Lower lobe of right lung (tissue), 2 donors: ENCODE results near the gene AMZ2. TPM values are rescaled to one million over a fixed set of nuclear protein-coding genes. Genes with fewer than 3 reads are reported as not detected.
"Not testable (repeated sequence)": the region's sequence is repeated elsewhere in the genome, so short reads cannot be mapped to it uniquely, and the experiment has no call there.

Experiments
- ATAC-seq, 2 donors: fragments of 200-7000 bp; cut with Tn5 transposase; one replicate each; pipeline ENCODE4 v1.9.1; 2020 to 2022; ENCODE audit warnings: mild to moderate bottlenecking in 2 of 2, moderate library complexity in 2 of 2
- DNase-seq: peaks from one replicate; pipeline ENCODE4 v3.0.0-alpha.2; 2020
- H3K27ac ChIP-seq: fragments of 200-600 bp; one replicate; pipeline ENCODE4 v1.8.0; 2022
- H3K27me3 ChIP-seq: fragments of 200-600 bp; one replicate; pipeline ENCODE4 v1.8.0; 2022; ENCODE audit warnings: low read depth
- H3K36me3 ChIP-seq: fragments of 200-600 bp; one replicate; pipeline ENCODE4 v1.8.0; 2022; ENCODE audit warnings: mild to moderate bottlenecking
- H3K4me1 ChIP-seq: fragments of 200-600 bp; one replicate; pipeline ENCODE4 v1.8.0; 2022
- H3K4me3 ChIP-seq: fragments of 200-600 bp; one replicate; pipeline ENCODE4 v1.8.0; 2022; ENCODE audit warnings: mild to moderate bottlenecking
- H3K9me3 ChIP-seq: fragments of 200-600 bp; one replicate; pipeline ENCODE4 v1.8.0; 2022
- intact Hi-C: fragments of 100-400 bp; cut with DNase I; formaldehyde crosslinking; loops from one replicate; pipeline ENCODE4 v1.11.0; 2022
- total RNA-seq: library from RNA; stranded (reverse); fragmentation: NEBNext Ultra II Directional; extraction: Animal tissue kit (Norgen Biotek cat#: 25700); gene quantifications from one replicate; pipeline ENCODE4 v1.2.1, GENCODE V29; 2021
- TF ChIP-seq, protein P1 (sequence below): fragments of 200-600 bp; IDR thresholded peaks from one replicate; pipeline ENCODE4 v1.8.0; 2022; ENCODE audit warnings: antibody characterized with exemption, mild to moderate bottlenecking
- donor health status: DM: no; HTN: yes; CAD: no; lungs with severe emphysema.

The AMZ2 gene
- total RNA-seq, 1 donor from 2014 or later, result 55.9 TPM

DNA sequence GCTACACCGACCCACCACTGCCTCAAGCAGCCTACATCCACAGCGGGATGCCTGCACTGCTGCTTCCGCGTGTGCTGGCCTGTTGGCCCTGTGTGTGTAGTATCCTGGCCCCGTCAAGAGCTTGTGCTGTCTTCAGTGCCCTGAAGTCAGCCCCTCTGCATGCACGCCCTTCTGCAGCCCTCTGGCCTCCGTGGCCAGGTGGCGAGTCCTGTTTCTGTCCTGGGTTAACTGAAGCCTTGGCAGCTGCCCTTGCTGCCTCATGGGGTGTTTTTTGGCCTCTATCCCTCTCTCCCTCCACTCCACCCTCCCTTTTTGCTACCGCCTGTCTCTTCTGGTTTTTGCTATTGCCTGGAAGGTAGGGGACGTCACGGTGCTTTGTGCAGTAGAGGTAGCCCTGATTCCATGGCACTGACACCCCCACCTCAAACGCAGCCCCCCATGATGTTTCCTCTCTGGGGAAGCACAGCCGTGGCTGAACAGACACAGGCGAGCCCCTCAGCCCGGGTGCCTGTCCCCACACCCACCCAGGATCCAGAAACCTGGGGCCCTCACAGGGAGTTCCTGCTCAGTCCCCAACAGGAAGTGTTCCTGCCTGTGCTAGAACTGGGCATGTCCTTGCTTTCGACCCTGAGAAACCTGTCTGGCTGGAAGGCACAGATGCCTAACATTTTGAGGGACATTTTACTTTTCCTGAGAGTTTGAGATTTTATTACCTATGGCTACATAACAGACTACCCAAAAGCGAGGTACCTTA is 18.8 kb upstream of the AMZ2 start:
- H3K9me3 ChIP-seq, result no peaks in the 10 kb centered on the region
- no peak for DNase-seq
- intact Hi-C loops, result no loop called here
- TF ChIP-seq, protein P1, sequence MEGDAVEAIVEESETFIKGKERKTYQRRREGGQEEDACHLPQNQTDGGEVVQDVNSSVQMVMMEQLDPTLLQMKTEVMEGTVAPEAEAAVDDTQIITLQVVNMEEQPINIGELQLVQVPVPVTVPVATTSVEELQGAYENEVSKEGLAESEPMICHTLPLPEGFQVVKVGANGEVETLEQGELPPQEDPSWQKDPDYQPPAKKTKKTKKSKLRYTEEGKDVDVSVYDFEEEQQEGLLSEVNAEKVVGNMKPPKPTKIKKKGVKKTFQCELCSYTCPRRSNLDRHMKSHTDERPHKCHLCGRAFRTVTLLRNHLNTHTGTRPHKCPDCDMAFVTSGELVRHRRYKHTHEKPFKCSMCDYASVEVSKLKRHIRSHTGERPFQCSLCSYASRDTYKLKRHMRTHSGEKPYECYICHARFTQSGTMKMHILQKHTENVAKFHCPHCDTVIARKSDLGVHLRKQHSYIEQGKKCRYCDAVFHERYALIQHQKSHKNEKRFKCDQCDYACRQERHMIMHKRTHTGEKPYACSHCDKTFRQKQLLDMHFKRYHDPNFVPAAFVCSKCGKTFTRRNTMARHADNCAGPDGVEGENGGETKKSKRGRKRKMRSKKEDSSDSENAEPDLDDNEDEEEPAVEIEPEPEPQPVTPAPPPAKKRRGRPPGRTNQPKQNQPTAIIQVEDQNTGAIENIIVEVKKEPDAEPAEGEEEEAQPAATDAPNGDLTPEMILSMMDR, result no peak
- no peak overlapping the region for H3K27ac ChIP-seq
- ATAC-seq, result peak in 1 of 2 donors; percentile 22
- no peaks in the 10 kb centered on the region for H3K4me1 ChIP-seq
- no peaks in the 10 kb centered on the region for H3K27me3 ChIP-seq
- no peaks in the 10 kb centered on the region for H3K36me3 ChIP-seq
- H3K4me3 ChIP-seq, result no peak overlapping the region

DNA sequence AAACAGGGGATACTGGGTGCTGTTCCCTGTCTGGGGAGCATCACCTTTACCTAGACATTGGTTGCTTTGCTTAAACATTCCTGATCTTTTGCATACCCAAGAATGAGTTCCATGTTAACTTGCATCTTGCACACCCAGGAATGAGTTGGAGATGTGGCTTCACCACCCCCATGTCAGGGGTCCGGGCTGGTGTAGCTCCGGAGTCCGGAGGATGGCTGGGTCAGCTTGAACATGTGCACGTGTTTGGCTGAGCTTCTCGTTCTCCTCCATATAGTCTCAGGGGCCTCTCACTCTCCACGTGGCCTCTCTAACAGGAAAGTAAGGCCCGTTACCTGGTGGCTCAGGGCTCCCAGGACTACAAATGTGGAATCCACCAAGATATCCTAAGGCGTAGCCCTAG is 18.2 kb upstream of the AMZ2 start:
- Histone ChIP-seq H3K36me3 (no peaks in the 10 kb centered on the region), H3K4me3 (no peak overlapping the region), H3K9me3 (no peaks in the 10 kb centered on the region), H3K4me1 (no peaks in the 10 kb centered on the region), H3K27me3 (no peaks in the 10 kb centered on the region), H3K27ac (no peak overlapping the region)
- intact Hi-C loops, result no loop called here
- ATAC-seq (no peak), DNase-seq (no peak)
- TF ChIP-seq, protein P1, result no peak

DNA sequence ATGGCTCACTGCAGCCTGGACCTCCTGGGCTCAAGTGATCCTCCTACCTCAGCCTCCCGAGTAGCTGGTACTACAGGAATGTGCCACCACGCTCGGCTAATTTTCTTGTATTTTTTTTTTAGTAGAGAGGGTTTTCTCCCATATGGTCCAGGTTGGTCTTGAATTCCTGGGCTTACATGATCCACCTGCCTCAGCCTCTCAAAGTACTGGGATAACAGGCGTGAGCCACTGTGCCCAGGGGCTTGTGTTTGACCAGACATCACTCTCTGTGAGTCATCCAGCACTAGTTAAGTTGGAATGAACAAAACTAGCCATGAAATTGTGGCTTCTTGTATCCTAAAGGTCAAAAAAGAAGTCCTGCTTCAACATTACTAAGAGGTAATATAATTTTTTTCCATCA is 16.7 kb upstream of the AMZ2 start:
- intact Hi-C loops, H3K36me3 ChIP-seq, H3K27ac ChIP-seq: not testable (repeated sequence)

DNA sequence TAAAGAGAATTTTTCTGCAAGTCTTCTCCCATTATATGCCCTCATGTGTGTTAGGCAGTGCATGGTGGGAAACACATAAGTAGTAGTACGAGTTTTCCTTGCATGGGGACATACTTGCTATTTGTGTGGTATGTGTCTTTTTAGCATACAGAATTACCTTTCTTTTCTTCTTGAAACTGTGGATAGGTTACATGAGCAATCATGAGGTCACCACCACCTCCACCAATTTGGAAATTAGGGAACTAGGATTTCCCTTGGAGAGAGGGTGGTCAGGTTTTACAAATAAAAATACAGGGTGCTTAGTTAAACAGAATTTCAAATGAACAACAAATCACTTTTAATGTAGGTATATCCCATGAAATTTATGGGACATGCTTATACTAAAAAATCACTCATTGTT is 16.3 kb upstream of the AMZ2 start:
- TF ChIP-seq, protein P1, result no peak
- Histone ChIP-seq H3K4me3 (no peak overlapping the region), H3K27ac (no peak overlapping the region), H3K27me3 (no peaks in the 10 kb centered on the region), H3K36me3 (no peaks in the 10 kb centered on the region), H3K9me3 (no peaks in the 10 kb centered on the region), H3K4me1 (no peaks in the 10 kb centered on the region)
- ATAC-seq, result no peak
- no peak for DNase-seq
- intact Hi-C loops, result no loop called here

More for the DNA sequence above, 16.7 kb upstream of the AMZ2 start:
- H3K4me3 ChIP-seq, H3K9me3 ChIP-seq, H3K4me1 ChIP-seq, ATAC-seq, DNase-seq, H3K27me3 ChIP-seq: not testable (repeated sequence)

DNA sequence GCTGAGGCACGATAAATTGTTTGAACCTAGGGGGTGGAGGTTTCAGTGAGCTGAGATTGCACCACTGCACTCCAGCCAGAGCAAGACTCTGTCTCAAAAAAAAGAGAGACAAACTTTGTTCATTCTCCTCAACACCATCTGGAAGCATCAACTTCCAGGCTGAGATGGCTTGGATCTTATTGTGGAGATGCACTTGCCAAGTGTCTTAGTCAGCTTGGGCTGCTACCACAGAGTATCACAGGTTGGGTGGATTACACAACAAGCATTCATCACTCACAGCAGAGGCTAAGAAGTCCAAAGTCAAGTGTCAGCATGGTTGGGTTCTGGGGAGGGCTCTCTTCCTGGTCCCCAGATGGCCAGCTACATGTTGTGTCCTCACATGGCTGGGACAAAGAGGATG is 15.1 kb upstream of the AMZ2 start:
- ATAC-seq, H3K36me3 ChIP-seq, H3K4me3 ChIP-seq, H3K9me3 ChIP-seq, H3K4me1 ChIP-seq, H3K27me3 ChIP-seq, DNase-seq, intact Hi-C loops, H3K27ac ChIP-seq: not testable (repeated sequence)

DNA sequence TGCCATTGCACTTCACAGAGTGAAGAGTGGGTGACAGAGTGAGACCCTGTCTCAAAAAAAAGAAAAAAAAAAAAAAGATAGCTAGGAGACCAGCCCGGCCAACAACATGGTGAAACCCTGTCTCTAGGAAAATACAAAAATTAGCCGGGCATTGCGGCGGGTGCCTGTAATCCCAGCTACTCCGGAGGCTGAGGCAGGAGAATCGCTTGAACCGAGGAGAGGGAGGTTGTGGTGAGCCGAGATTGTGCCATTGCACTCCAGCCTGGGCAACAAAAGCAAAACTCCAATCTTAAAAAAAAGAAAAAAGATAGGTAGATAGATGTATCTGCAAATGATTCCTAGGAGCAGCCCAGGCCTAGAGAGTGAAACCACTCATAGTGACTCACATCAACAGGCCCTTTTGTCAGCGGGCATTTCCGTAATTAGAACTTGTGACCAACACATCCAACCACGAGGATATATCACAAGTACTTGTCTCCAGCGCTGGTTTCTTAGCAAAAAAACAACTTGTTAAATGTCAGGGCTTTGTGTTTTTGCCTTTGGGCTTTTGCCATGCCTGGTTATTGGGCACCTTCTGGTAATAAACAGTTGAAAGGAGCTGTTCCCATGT is 13.0 kb upstream of the AMZ2 start:
- H3K36me3 ChIP-seq, H3K4me1 ChIP-seq, intact Hi-C loops, DNase-seq, H3K9me3 ChIP-seq, H3K27me3 ChIP-seq, H3K4me3 ChIP-seq: not testable (repeated sequence)
- ATAC-seq, result peak; percentile 59 to 67
- H3K27ac ChIP-seq, result peak overlapping the region; percentile 70

DNA sequence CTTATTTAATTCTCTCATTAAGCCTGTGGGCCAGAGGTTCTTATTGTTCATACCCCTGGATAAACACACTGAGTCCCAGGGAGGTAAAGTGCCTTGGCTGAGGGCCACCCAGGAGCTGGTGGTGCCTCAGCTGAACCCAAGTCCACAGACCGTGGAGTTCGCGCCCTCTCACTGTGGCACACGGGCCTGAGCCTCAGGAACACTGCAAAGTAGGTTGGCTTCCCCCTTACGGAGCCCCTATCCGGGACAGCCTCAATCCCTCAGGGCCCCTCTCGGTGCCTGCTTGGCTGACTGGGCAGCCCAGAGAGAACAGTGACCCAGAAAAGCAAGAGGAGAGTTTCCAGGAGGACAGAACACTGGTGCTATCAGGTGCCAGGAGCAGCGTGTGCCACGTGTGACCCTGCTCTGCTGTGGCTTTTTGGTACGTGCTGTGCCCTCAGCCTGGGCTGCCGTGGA is 12.5 kb upstream of the AMZ2 start:
- H3K36me3 ChIP-seq, intact Hi-C loops, H3K9me3 ChIP-seq, H3K4me3 ChIP-seq, H3K27me3 ChIP-seq, H3K4me1 ChIP-seq, DNase-seq: not testable (repeated sequence)
- H3K27ac ChIP-seq, result peak overlapping the region; percentile 70
- peak; percentile 5 to 7 for ATAC-seq

DNA sequence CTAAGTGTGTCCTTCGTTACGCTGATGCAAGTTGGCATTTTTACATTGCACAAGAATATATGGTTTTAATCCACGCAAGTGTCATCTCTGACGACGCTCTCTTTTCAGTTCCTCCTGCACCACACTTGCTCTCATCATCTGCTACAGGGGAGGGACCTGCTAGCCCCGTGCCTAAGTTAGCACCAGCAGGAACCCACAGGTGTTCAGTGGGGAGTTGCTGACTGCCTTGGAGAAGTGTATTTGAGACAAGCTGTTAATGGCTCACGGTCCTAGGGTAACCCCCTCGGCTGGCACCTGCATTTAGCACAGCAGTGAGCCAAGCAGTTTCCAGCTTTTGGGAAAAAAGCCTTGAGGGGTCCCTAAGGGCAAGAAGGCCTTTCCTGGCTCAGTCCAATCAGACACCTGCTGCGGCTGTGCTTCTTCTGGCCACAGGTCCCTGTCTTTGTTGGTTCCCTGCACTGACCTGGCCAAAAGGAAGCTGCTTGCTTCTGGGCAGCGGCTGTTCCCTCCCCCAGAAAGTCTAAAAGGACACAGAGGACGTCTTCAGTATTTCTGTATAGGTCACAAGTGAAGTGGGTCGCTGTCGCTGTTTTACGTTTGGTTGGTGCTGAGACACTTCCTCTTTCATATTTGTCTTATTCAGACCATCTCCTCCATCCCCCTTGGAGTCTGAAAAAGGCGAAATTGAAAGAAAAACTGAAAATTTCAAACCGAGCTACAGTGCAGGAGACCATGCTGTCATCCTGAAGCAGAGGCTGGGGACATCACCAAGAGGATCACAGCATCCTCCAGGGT is 10.3 kb upstream of the AMZ2 start:
- ATAC-seq (peak; percentile 84 to 91), DNase-seq (peak; percentile 62)
- intact Hi-C loops, H3K9me3 ChIP-seq, H3K27me3 ChIP-seq, H3K36me3 ChIP-seq, H3K4me1 ChIP-seq: not testable (repeated sequence)
- peak overlapping the region; percentile 25 for H3K4me3 ChIP-seq
- peak overlapping the region; percentile 87 for H3K27ac ChIP-seq
